Endometrial microvascular endothelial cells (primary cell): ENCODE data around the gene DYDC2. TPM values are rescaled to one million over a fixed set of nuclear protein-coding genes. Genes with fewer than 3 reads are reported as not detected.
"Not testable (repeated sequence)": the region's sequence is repeated elsewhere in the genome, so short reads cannot be mapped to it uniquely, and the experiment has no call there.

Experiments
- in situ Hi-C: cut with HindIII; loops from 2 replicates; pipeline ENCODE4 v1.10.0; 2017; ENCODE audit warnings: low sequenced_read_pairs, low pct_unique_long_range_greater_than_20kb; ENCODE audit errors: inconsistent ontology term
- total RNA-seq: library from RNA; depleted of rRNA; stranded (reverse); fragments of >200 nt; gene quantifications from one replicate; pipeline ENCODE4 v1.2.3, GENCODE V29; 2015; ENCODE audit errors: inconsistent ontology term

The DYDC2 gene
- total RNA-seq, 1 donor from 2014 or later = not detected

- in situ Hi-C loops = not testable (repeated sequence)
Measured at GRCh38 chr10:80358925-80359324, 2.3 kb downstream of the DYDC2 start.

- in situ Hi-C loops = no loop called here
Measured at GRCh38 chr10:80359644-80360043, 3.1 kb downstream of the DYDC2 start.

GRCh38 chr10:80365510-80365909, 8.9 kb downstream of the DYDC2 start:
- in situ Hi-C loops = no loop called here

- in situ Hi-C loops = no loop called here
Measured at GRCh38 chr10:80371467-80371866, 14.9 kb downstream of the DYDC2 start.

- in situ Hi-C loops = no loop called here
Measured at GRCh38 chr10:80372675-80373074, 16.1 kb downstream of the DYDC2 start.

GRCh38 chr10:80373502-80373901, 16.9 kb downstream of the DYDC2 start:
- in situ Hi-C loops = no loop called here

- in situ Hi-C loops = no loop called here
Measured at GRCh38 chr10:80379701-80380100, 23.1 kb downstream of the DYDC2 start.

- in situ Hi-C loops = no loop called here
Measured at GRCh38 chr10:80380185-80380584, 23.6 kb downstream of the DYDC2 start.

- in situ Hi-C loops = no loop called here
Measured at GRCh38 chr10:80382989-80383388, 26.4 kb downstream of the DYDC2 start.

GRCh38 chr10:80390740-80391139, 34.2 kb downstream of the DYDC2 start:
- in situ Hi-C loops = no loop called here

- in situ Hi-C loops = no loop called here
Measured at GRCh38 chr10:80392250-80392649, 35.7 kb downstream of the DYDC2 start.

- in situ Hi-C loops = no loop called here
Measured at GRCh38 chr10:80394358-80394916, 37.9 kb downstream of the DYDC2 start.

GRCh38 chr10:80397014-80397413, 40.4 kb downstream of the DYDC2 start:
- in situ Hi-C loops = no loop called here

- in situ Hi-C loops = loop anchor here (25.0 kb wide), 1 partner anchor 112 kb away; no protein-coding TSS in a partner anchor
Measured at GRCh38 chr10:80400136-80400804, 43.7 kb downstream of the DYDC2 start.

GRCh38 chr10:80405035-80405434, 48.5 kb downstream of the DYDC2 start:
- in situ Hi-C loops = loop anchor here (25.0 kb wide), 1 partner anchor 107 kb away; no protein-coding TSS in a partner anchor

GRCh38 chr10:80405626-80406025, 49.0 kb downstream of the DYDC2 start:
- in situ Hi-C loops = loop anchor here (25.0 kb wide), 1 partner anchor 107 kb away; no protein-coding TSS in a partner anchor

- in situ Hi-C loops = loop anchor here (25.0 kb wide), 1 partner anchor 106 kb away; no protein-coding TSS in a partner anchor
Measured at GRCh38 chr10:80406204-80406603, 49.6 kb downstream of the DYDC2 start.

- in situ Hi-C loops = loop anchor here (25.0 kb wide), 1 partner anchor 104 kb away; no protein-coding TSS in a partner anchor
Measured at GRCh38 chr10:80407812-80408241, 51.2 kb downstream of the DYDC2 start.

GRCh38 chr10:80408242-80409101, 51.9 kb downstream of the DYDC2 start, which contains the start of gene PRXL2A:
Gene PRXL2A (plus strand): TSS chr10:80408551. CDS start chr10:80420468, 11,917 bp downstream.
- in situ Hi-C loops = loop anchor here (25.0 kb wide), 1 partner anchor 104 kb away; no protein-coding TSS in a partner anchor
